Cerebellar nuclear complex (tissue), 1 donor: ENCODE data around the gene PRMT5.

Source experiments
- DNase-seq, 2 experiments: peaks; one replicate each; lab custom pipeline; 2025; lab: John Stamatoyannopoulos, UW

Gene PRMT5

DNA sequence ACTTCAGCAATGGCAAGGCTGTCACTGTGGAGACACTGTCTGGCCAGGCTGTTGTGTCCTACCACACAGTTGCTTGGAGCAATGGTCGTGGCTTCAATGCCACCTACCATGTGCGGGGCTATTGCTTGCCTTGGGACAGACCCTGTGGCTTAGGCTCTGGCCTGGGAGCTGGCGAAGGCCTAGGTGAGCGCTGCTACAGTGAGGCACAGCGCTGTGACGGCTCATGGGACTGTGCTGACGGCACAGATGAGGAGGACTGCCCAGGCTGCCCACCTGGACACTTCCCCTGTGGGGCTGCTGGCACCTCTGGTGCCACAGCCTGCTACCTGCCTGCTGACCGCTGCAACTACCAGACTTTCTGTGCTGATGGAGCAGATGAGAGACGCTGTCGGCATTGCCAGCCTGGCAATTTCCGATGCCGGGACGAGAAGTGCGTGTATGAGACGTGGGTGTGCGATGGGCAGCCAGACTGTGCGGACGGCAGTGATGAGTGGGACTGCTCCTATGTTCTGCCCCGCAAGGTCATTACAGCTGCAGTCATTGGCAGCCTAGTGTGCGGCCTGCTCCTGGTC, 53.3 kb downstream of the PRMT5 start:
- no peak for DNase-seq

GRCh38 chr14:22875003-22875747, 54.0 kb downstream of the PRMT5 start:
- no peak for DNase-seq

GRCh38 chr14:22872833-22873520, 56.2 kb downstream of the PRMT5 start:
- no peak for DNase-seq

DNA sequence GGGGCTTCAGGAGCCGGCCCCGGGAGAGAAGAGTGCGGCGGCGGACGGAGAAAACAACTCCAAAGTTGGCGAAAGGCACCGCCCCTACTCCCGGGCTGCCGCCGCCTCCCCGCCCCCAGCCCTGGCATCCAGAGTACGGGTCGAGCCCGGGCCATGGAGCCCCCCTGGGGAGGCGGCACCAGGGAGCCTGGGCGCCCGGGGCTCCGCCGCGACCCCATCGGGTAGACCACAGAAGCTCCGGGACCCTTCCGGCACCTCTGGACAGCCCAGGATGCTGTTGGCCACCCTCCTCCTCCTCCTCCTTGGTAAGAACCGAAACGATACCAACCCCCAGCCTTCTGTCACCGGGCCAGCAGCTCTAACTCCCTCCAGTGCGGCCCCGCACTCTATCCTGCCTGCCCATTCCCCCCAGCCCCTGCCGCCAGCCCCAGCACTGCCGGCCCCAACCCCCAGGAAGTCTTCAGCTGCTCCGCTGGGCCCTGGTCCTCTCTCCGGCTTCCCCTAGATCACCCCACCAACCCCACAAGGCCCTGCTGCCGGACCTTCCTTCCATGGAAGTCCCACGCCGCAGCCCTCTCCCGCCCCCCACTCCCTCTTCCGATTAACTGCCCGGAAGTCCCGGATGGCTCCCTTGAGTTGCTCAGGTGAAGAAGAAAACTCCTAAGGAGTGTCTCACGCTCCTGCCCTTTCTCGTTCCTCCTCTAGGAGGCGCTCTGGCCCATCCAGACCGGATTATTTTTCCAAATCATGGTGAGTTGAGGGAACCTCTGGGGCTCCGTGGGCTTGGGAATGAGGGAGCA, 56.9 kb downstream of the PRMT5 start:
- DNase-seq = no peak

GRCh38 chr14:22871224-22872032, 57.7 kb downstream of the PRMT5 start, which contains the start of gene LRP10:
TSS of gene LRP10 (plus strand) at chr14:22871740. CDS start at chr14:22872304, 564 bp downstream.
- no peak for DNase-seq

DNA sequence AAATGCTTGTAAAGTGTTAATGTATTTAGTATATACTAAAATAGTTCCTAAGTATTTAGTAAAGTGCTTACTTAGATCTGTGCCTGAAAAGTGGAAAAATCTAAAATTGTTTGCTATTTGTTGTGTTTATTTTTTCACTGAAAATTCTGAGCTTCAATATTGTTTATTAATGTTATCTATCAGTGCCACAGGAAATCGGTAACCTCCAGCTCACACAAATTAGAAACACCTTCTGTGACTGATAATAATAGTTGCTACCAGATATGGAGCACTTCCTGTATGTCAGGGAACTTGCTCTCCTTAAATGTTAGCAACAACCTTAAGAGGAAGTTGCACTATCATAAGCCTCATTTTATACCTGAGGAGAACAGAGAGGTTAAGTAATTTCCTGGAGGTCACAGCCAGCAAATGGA, 58.4 kb downstream of the PRMT5 start:
- no peak for DNase-seq
